Neuronal stem cell (in vitro differentiated cells): ENCODE data around the gene EFNB2.

Source experiments
- DNase-seq: peaks from one replicate; pipeline ENCODE4 v3.0.0-alpha.2; 2013; ENCODE audit warnings: low spot score
- H2AFZ ChIP-seq: one replicate; pipeline ENCODE4 v1.6.1; 2013; ENCODE audit warnings: mild to moderate bottlenecking, low read length, inconsistent platforms
- H2AK5ac ChIP-seq: 2 replicates; pipeline ENCODE4 v1.6.1; 2013; ENCODE audit warnings: low read depth, mild to moderate bottlenecking, inconsistent platforms, low read length, moderate library complexity, mixed read lengths
- H2BK120ac ChIP-seq: 2 replicates; pipeline ENCODE4 v1.6.1; 2013; ENCODE audit warnings: low read depth, mild to moderate bottlenecking, inconsistent platforms, low read length, moderate library complexity, mixed read lengths
- H2BK12ac ChIP-seq: one replicate; pipeline ENCODE4 v1.6.1; 2013; ENCODE audit warnings: low read length, inconsistent platforms
- H2BK15ac ChIP-seq: 2 replicates; pipeline ENCODE4 v1.6.1; 2013; ENCODE audit warnings: mild to moderate bottlenecking, low read length, inconsistent platforms, mixed read lengths
- H2BK5ac ChIP-seq: one replicate; pipeline ENCODE4 v1.6.1; 2013; ENCODE audit warnings: inconsistent platforms, mild to moderate bottlenecking, low read length, moderate library complexity
- H3K14ac ChIP-seq: one replicate; pipeline ENCODE4 v1.6.1; 2013; ENCODE audit warnings: low read length, inconsistent platforms
- H3K18ac ChIP-seq: 2 replicates; pipeline ENCODE4 v1.6.1; 2013; ENCODE audit warnings: low read length, inconsistent platforms
- H3K23ac ChIP-seq: 2 replicates; pipeline ENCODE4 v1.6.1; 2013; ENCODE audit warnings: low read depth, mild to moderate bottlenecking, mixed read lengths, low read length, inconsistent platforms; ENCODE audit not compliant: poor library complexity
- H3K27ac ChIP-seq: replicated peaks from 3 replicates; pipeline ENCODE4 v1.5.1; 2013; ENCODE audit warnings: low read length, inconsistent platforms
- H3K27me3 ChIP-seq, 3 experiments: 2 replicates each; pipeline ENCODE4 v1.6.1; 2013; ENCODE audit warnings: low read length in 3 of 3, mild to moderate bottlenecking in 2 of 3, inconsistent platforms in 1 of 3, low read depth in 1 of 3, mixed read lengths in 1 of 3, moderate library complexity in 1 of 3; ENCODE audit not compliant: control insufficient read depth in 3 of 3, insufficient read depth in 3 of 3
- H3K36me3 ChIP-seq, 2 donors: replicated peaks in 1 of 2; 2 replicates each; pipeline ENCODE4 v1.6.1; 2013; ENCODE audit warnings: low read length in 2 of 2; ENCODE audit not compliant: control insufficient read depth in 2 of 2, insufficient read depth in 2 of 2
- H3K4ac ChIP-seq: 2 replicates; pipeline ENCODE4 v1.6.1; 2013; ENCODE audit warnings: inconsistent platforms, mild to moderate bottlenecking, low read length, moderate library complexity
- H3K4me1 ChIP-seq, 2 donors: 1 replicate in 1 of 2; 2 replicates in 1 of 2; pipeline ENCODE4 v1.6.1; 2013; ENCODE audit warnings: low read length in 2 of 2, low read depth in 1 of 2; ENCODE audit not compliant: control insufficient read depth in 2 of 2, insufficient read depth in 1 of 2
- H3K4me2 ChIP-seq: one replicate; pipeline ENCODE4 v1.6.1; 2013; ENCODE audit warnings: mild to moderate bottlenecking, low read length, inconsistent platforms; ENCODE audit not compliant: insufficient read depth, poor library complexity, severe bottlenecking
- H3K4me3 ChIP-seq, 2 donors: 2 replicates each; pipeline ENCODE4 v1.5.1; 2013; ENCODE audit warnings: low read length in 2 of 2, mild to moderate bottlenecking in 2 of 2, inconsistent platforms in 1 of 2, moderate library complexity in 1 of 2
- H3K79me1 ChIP-seq: one replicate; pipeline ENCODE4 v1.6.1; 2013; ENCODE audit warnings: low read depth, mild to moderate bottlenecking, inconsistent platforms, low read length, moderate library complexity
- H3K9ac ChIP-seq: one replicate; pipeline ENCODE4 v1.6.1; 2013; ENCODE audit warnings: mild to moderate bottlenecking, low read depth, low read length, inconsistent platforms; ENCODE audit not compliant: poor library complexity
- H3K9me3 ChIP-seq, 2 donors: replicated peaks in 1 of 2; 2 replicates each; pipeline versions ENCODE3 to v1.6.1; 2013; ENCODE audit warnings: low read length in 2 of 2, mild to moderate bottlenecking in 2 of 2, inconsistent platforms in 1 of 2, low read depth in 1 of 2, mixed read lengths in 1 of 2, moderate library complexity in 1 of 2; ENCODE audit not compliant: control insufficient read depth in 2 of 2, insufficient read depth in 1 of 2
- H4K8ac ChIP-seq: one replicate; pipeline ENCODE4 v1.6.1; 2013; ENCODE audit warnings: low read depth, mild to moderate bottlenecking, inconsistent platforms, low read length, moderate library complexity
- H4K91ac ChIP-seq: one replicate; pipeline ENCODE4 v1.6.1; 2013; ENCODE audit warnings: low read length, low read depth, mild to moderate bottlenecking, inconsistent platforms; ENCODE audit not compliant: poor library complexity
- WGBS, 2 donors: extraction: QIAGEN DNeasy Blood & Tissue Kit; methylation state at CpG; one replicate each; pipeline ENCODE4 v1.1.7; 2013; ENCODE audit warnings: missing lambda C conversion rate in 2 of 2, mixed read lengths in 1 of 2; ENCODE audit not compliant: insufficient read length in 2 of 2, insufficient replicate concordance in 1 of 2; ENCODE audit errors: extremely low coverage in 2 of 2; 5-methylcytosine and 5-hydroxymethylcytosine counted together

The EFNB2 gene

GRCh38 chr13:106550570-106551135 lies 15.2 kb upstream of the EFNB2 start:
- no peak overlapping the region for H4K8ac ChIP-seq
- H3K9ac ChIP-seq, result no peak overlapping the region
- no CpG with 5 or more reads among the region's 4 CpGs for WGBS, 2 donors
- H3K14ac ChIP-seq, result no peak overlapping the region
- H2BK5ac ChIP-seq, result no peak overlapping the region
- no peak overlapping the region for H2BK15ac ChIP-seq
- peaks cover under 1% of the 10 kb centered on the region for H3K79me1 ChIP-seq
- H2AK5ac ChIP-seq, result no peak overlapping the region
- H3K27ac ChIP-seq, result no peak overlapping the region
- H3K4me3 ChIP-seq, result no peak overlapping the region
- H2AFZ ChIP-seq, result no peak overlapping the region
- peaks cover 0 to 28% of the 10 kb centered on the region in 2 donors for H3K9me3 ChIP-seq
- no peak overlapping the region for H3K18ac ChIP-seq
- H3K23ac ChIP-seq, result no peak overlapping the region
- no peak overlapping the region for H2BK120ac ChIP-seq
- DNase-seq, result no peak
- H3K4me1 ChIP-seq, result no peaks in the 10 kb centered on the region
- peaks cover 25 to 100% of the 10 kb centered on the region in 2 donors for H3K36me3 ChIP-seq
- no peak overlapping the region for H4K91ac ChIP-seq
- no peak overlapping the region for H3K4ac ChIP-seq
- H3K27me3 ChIP-seq, result no peaks in the 10 kb centered on the region
- H2BK12ac ChIP-seq, result no peak overlapping the region
- H3K4me2 ChIP-seq, result no peak overlapping the region

DNA sequence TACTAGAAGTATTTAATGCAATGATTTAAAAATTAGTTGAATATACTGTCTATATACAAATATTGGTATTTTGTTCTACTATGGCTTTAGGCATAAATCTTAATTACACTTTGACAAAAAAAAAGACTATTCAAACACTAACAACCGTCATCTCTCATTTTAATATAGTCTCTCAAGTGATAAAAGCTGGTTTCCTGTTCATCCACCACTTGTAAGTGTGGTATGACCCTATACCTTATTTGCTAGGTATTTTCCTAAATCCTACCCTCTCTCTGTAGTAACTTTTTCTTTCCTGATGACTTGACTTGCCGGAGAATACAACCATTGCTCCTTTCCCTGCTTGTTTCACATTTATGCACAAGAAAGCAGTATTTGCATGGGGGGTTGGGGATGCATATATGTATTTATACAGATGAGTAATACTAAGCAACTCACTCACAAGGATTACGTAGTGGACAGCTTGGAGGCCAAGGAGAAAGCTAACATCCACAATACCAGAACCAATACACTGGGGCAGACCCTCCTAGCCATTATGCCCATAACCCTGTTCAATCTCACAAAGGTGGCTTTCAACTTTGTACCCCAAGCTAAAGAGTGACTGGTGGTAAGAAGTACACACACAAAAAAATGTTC lies 12.7 kb upstream of the EFNB2 start:
- Histone ChIP-seq H2BK15ac (no peak overlapping the region), H4K91ac (no peak overlapping the region), H4K8ac (no peak overlapping the region), H3K4me1 (no peaks in the 10 kb centered on the region), H3K79me1 (no peaks in the 10 kb centered on the region), H2BK5ac (no peak overlapping the region), H3K27me3 (no peaks in the 10 kb centered on the region), H3K36me3 (peaks cover 14 to 100% of the 10 kb centered on the region in 2 donors), H3K9ac (no peak overlapping the region), H3K4ac (no peak overlapping the region), H2BK12ac (no peak overlapping the region), H3K4me2 (no peak overlapping the region), H3K9me3 (peaks cover 0 to 13% of the 10 kb centered on the region in 2 donors), H3K27ac (no peak overlapping the region), H3K4me3 (no peak overlapping the region), H3K18ac (no peak overlapping the region), H3K14ac (no peak overlapping the region), H2BK120ac (no peak overlapping the region), H2AK5ac (no peak overlapping the region), H3K23ac (no peak overlapping the region), H2AFZ (no peak overlapping the region)
- DNase-seq, result no peak
- no CpG with 5 or more reads among the region's 3 CpGs for WGBS, 2 donors

- no peak overlapping the region for H2AK5ac ChIP-seq
- no CpG with 5 or more reads among the region's 1 CpG for WGBS, 2 donors
Measured at GRCh38 chr13:106541826-106542225, 6.4 kb upstream of the EFNB2 start.

DNA sequence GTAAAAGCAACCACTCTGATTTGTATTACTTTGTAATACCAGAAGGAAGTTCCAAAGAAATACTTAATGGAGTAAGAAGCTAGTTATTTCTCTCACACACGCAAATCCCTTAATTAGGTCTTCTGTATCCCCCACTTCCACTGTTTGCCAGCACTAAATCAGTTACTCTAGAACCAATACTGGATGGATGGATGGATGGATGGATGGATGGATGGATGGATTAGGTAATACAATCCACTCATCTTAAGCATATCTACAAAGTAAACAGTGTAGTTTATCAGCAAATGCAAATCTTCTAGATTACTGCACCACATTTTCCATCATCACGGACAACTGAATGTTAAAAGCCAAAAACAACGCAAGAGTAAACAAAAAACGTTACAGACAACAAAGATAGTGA lies 5.2 kb upstream of the EFNB2 start:
- no peak for DNase-seq
- Histone ChIP-seq H3K23ac (no peak overlapping the region), H3K4me1 (peaks cover 0 to 4% of the 10 kb centered on the region in 2 donors), H3K27ac (no peak overlapping the region), H3K18ac (no peak overlapping the region), H3K4me3 (no peak overlapping the region), H3K14ac (no peak overlapping the region), H2AK5ac (no peak overlapping the region), H4K8ac (no peak overlapping the region), H2BK12ac (no peak overlapping the region), H3K79me1 (no peaks in the 10 kb centered on the region), H3K9ac (no peak overlapping the region), H2AFZ (no peak overlapping the region), H4K91ac (no peak overlapping the region), H3K9me3 (peaks cover 0 to 5% of the 10 kb centered on the region in 2 donors), H3K27me3 (no peaks in the 10 kb centered on the region), H2BK120ac (no peak overlapping the region), H3K4ac (no peak overlapping the region), H2BK5ac (no peak overlapping the region), H3K36me3 (peaks cover 0 to 58% of the 10 kb centered on the region in 2 donors), H3K4me2 (no peak overlapping the region), H2BK15ac (no peak overlapping the region)
- WGBS, 2 donors, result no CpG with 5 or more reads among the region's 4 CpGs

More at GRCh38 chr13:106541826-106542225, 6.4 kb upstream of the EFNB2 start:
- H4K8ac ChIP-seq, result no peak overlapping the region
- H3K9ac ChIP-seq, result no peak overlapping the region
- no peak overlapping the region for H4K91ac ChIP-seq
- H2BK5ac ChIP-seq, result no peak overlapping the region
- H3K9me3 ChIP-seq, result peaks cover 0 to 9% of the 10 kb centered on the region in 2 donors
- no peaks in the 10 kb centered on the region for H3K27me3 ChIP-seq
- H2BK12ac ChIP-seq, result no peak overlapping the region
- H3K79me1 ChIP-seq, result no peaks in the 10 kb centered on the region
- no peak overlapping the region for H2BK15ac ChIP-seq
- H3K4ac ChIP-seq, result no peak overlapping the region
- no peak overlapping the region for H3K4me2 ChIP-seq
- H3K4me3 ChIP-seq, result no peak overlapping the region
- H3K18ac ChIP-seq, result no peak overlapping the region
- peaks cover 0 to 2% of the 10 kb centered on the region in 2 donors for H3K4me1 ChIP-seq
- no peak overlapping the region for H3K27ac ChIP-seq
- H3K36me3 ChIP-seq, result peaks cover 2 to 70% of the 10 kb centered on the region in 2 donors
- H3K14ac ChIP-seq, result no peak overlapping the region
- H2AFZ ChIP-seq, result no peak overlapping the region
- no peak for DNase-seq
- no peak overlapping the region for H3K23ac ChIP-seq
- H2BK120ac ChIP-seq, result no peak overlapping the region
